RWPE2 (cell line): ENCODE data around the gene CTSH.
A peak's percentile ranks its signal among the peaks of the same experiment; 100 is the strongest.

Source experiments
- ATAC-seq: fragments of 200-7000 bp; cut with Tn5 transposase; 3 replicates; pipeline ENCODE4 v1.9.1; 2021; ENCODE audit warnings: low read depth
- DNase-seq: peaks from one replicate; pipeline ENCODE4 v3.0.0-alpha.2; 2020; ENCODE audit warnings: low spot score
- H3K27ac ChIP-seq: fragments of 450-650 bp; 2 replicates; pipeline ENCODE4 v1.5.1; 2017; ENCODE audit warnings: mild to moderate bottlenecking; ENCODE audit not compliant: poor library complexity, severe bottlenecking
- H3K27me3 ChIP-seq: fragments of 250-450 bp; sonication (Bioruptor Pico); 2 replicates; pipeline ENCODE4 v1.5.1; 2021; ENCODE audit warnings: mild to moderate bottlenecking, moderate library complexity; ENCODE audit not compliant: insufficient read depth, poor library complexity, severe bottlenecking
- H3K36me3 ChIP-seq: fragments of 250-450 bp; sonication (Bioruptor Pico); 2 replicates; pipeline ENCODE4 v1.5.1; 2020; ENCODE audit warnings: low read depth, mild to moderate bottlenecking, moderate library complexity
- H3K4me1 ChIP-seq: fragments of 250-450 bp; sonication (Bioruptor Pico); 2 replicates; pipeline ENCODE4 v1.5.1; 2021; ENCODE audit warnings: mild to moderate bottlenecking, moderate library complexity; ENCODE audit not compliant: insufficient read depth, poor library complexity, severe bottlenecking
- H3K4me3 ChIP-seq: fragments of 250-450 bp; sonication (Bioruptor Pico); 2 replicates; pipeline ENCODE4 v1.5.1; 2021; ENCODE audit warnings: mild to moderate bottlenecking, moderate library complexity; ENCODE audit not compliant: severe bottlenecking
- H3K9me3 ChIP-seq: fragments of 250-450 bp; sonication (Bioruptor Pico); 2 replicates; pipeline ENCODE4 v1.5.1; 2021; ENCODE audit warnings: mild to moderate bottlenecking, moderate library complexity; ENCODE audit not compliant: severe bottlenecking
- TF ChIP-seq, protein P1 (sequence below): fragments of 450-650 bp; IDR thresholded peaks from one replicate; pipeline ENCODE4 v1.5.1; 2017; ENCODE audit warnings: mild to moderate bottlenecking, moderate library complexity; ENCODE audit not compliant: poor library complexity, severe bottlenecking

The CTSH gene

DNA sequence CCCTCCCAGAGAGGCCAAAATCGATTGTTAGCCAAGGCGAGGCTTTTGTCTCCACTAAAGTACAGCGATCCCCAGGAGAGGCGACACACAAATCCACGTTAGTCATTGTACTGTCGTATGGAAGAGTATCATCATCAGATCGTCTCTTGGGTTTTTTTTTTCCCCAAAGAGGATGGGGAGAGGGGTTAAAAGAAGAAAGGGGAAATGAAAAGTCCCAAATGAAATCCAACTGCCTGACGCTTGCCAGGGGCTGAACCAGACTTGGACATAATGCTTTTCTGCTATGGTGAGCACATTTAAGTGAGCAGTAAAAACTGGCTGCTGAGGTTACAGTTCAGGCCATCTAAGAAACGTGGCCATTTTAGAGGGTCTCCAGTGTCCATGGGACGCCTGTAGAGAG is 37.9 kb upstream of the CTSH start:
- DNase-seq (no peak), ATAC-seq (no peak)
- H3K4me1 ChIP-seq, result peaks cover 2% of the 10 kb centered on the region
- TF ChIP-seq, protein P1, sequence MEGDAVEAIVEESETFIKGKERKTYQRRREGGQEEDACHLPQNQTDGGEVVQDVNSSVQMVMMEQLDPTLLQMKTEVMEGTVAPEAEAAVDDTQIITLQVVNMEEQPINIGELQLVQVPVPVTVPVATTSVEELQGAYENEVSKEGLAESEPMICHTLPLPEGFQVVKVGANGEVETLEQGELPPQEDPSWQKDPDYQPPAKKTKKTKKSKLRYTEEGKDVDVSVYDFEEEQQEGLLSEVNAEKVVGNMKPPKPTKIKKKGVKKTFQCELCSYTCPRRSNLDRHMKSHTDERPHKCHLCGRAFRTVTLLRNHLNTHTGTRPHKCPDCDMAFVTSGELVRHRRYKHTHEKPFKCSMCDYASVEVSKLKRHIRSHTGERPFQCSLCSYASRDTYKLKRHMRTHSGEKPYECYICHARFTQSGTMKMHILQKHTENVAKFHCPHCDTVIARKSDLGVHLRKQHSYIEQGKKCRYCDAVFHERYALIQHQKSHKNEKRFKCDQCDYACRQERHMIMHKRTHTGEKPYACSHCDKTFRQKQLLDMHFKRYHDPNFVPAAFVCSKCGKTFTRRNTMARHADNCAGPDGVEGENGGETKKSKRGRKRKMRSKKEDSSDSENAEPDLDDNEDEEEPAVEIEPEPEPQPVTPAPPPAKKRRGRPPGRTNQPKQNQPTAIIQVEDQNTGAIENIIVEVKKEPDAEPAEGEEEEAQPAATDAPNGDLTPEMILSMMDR, result no peak
- H3K36me3 ChIP-seq, result no peaks in the 10 kb centered on the region
- no peak overlapping the region for H3K27ac ChIP-seq
- no peaks in the 10 kb centered on the region for H3K9me3 ChIP-seq
- H3K4me3 ChIP-seq, result no peak overlapping the region
- H3K27me3 ChIP-seq, result no peaks in the 10 kb centered on the region

DNA sequence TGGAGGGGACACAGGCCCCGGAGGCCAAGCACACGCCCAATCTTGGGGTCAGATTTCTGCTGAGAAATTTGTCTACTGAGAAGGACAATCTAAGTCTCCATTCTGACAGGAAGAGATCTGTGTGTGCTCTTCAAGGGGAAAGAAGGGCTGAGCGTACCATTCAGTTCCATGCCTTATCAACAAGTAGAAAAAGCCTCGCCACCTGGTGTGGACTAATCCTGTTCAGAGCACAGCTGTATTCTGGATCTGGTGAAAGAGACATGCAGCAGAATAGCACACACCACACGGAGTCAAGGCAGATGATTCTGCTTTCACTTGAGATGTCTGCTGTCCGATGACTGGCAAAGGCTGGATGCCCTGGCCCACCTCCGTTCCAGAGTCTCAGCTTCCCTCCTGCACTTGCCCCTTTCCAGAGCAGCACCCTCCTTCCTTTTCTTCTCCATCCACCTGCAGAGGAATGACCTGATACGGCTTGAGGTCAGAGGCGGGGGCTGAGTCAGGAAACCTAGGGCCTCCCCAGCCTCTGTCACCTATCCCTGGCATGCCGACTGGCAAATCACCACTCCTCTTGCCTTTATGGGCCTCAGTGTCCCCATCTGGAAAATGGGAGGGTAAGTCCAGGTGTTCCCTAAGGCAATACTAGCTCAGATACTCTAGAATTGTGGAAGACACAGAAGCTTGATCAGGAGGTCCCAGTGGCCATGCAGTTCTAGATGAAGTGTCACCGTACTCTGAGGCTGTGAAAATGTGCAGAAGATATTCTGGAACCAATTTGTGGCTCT is 36.9 kb upstream of the CTSH start:
- Histone ChIP-seq H3K4me1 (no peaks in the 10 kb centered on the region), H3K27me3 (no peaks in the 10 kb centered on the region), H3K27ac (no peak overlapping the region), H3K36me3 (no peaks in the 10 kb centered on the region), H3K4me3 (no peak overlapping the region), H3K9me3 (no peaks in the 10 kb centered on the region)
- DNase-seq, result no peak
- ATAC-seq, result no peak
- TF ChIP-seq, protein P1, result no peak

DNA sequence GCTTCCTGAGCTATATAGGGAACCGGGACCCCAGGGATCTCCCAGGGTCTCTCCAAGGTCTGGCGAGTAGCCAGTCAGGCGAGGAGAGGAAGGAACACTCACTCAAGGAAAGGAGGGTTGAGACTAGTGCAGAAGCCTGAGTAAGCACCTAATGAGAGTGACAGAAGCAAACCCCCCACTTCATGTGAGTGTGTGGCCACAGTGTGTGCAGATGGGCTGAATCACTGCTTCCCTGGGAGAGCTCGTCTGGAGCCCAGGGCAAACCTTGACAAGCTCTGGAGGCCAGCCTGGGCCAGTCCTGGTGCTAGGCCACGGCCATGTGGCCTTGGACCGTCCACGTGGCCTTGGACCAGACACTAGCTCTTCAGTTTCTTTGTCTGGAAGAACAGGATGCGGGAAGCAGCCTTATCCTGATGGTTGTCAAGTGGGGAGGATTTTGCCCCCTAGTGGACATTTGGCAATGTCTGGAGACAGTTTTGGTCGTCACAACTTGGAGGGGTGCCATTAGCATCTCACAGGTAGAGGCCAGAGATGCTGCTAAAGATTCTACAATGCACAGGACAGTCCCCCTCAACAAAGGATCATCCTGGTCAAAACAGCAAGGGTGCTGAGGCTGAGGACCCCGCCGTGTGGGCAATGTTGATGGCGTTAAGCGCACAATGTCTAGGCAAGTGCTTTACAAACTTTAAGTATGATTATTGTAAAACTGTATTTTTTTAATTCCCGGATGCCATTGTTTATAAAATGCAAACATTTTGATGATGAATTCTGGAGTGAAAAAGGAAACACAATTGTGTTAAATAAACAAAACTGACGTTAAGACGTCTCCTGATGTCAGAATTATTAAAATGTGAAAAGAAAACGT is 34.8 kb upstream of the CTSH start:
- DNase-seq (no peak), ATAC-seq (peak; percentile 85)
- H3K36me3 ChIP-seq, result no peaks in the 10 kb centered on the region
- TF ChIP-seq, protein P1, result peak; percentile 98
- H3K9me3 ChIP-seq, result no peaks in the 10 kb centered on the region
- no peaks in the 10 kb centered on the region for H3K27me3 ChIP-seq
- no peaks in the 10 kb centered on the region for H3K4me1 ChIP-seq
- H3K4me3 ChIP-seq, result no peak overlapping the region
- H3K27ac ChIP-seq, result no peak overlapping the region

DNA sequence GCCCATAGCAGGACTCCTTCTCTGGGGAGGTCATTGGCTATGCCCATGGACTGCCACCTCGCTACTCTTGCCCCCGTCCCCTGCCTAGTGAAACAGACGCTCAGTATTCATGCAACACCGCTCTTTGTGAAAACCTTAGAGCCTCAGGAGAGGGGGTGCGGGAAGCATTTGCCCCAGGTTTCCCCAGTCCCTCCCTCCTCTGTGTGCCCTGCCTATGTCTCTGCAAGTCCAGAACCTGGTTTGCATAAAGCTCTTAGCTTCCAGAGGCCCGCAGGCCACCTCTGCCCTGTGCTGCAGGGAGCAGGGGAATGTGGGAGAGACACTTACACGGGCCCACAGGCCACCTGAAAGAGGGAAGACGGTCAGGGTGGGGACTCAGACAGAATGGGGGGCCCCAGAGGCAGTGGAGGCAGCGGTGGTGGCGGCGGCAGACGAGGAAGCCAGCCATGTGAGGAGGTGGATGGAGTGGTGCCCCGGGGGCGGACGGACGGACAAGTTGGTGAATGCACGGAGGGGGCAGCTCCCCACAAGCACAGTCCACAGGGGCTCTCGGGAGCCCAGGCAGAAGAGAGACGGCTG is 33.8 kb upstream of the CTSH start:
- ATAC-seq (no peak), DNase-seq (no peak)
- Histone ChIP-seq H3K4me1 (no peaks in the 10 kb centered on the region), H3K9me3 (no peaks in the 10 kb centered on the region), H3K36me3 (no peaks in the 10 kb centered on the region), H3K27ac (no peak overlapping the region), H3K27me3 (no peaks in the 10 kb centered on the region), H3K4me3 (no peak overlapping the region)
- TF ChIP-seq, protein P1, result no peak
